Right kidney (tissue), 1 donor: ENCODE measurements around the gene FEV.
"Not testable (repeated sequence)": the region's sequence is repeated elsewhere in the genome, so short reads cannot be mapped to it uniquely, and the experiment has no call there.

Experiments used
- DNase-seq: peaks from one replicate; pipeline ENCODE4 v3.0.0-alpha.2; 2016

Gene FEV

GRCh38 chr2:218975060-218975777, 9.8 kb downstream of the FEV start:
- no peak for DNase-seq

- no peak for DNase-seq
These were observed 14.1 kb downstream of the FEV start for GRCh38 chr2:218970894-218971293.

GRCh38 chr2:218964041-218964771, 20.8 kb downstream of the FEV start:
- no peak for DNase-seq

DNA sequence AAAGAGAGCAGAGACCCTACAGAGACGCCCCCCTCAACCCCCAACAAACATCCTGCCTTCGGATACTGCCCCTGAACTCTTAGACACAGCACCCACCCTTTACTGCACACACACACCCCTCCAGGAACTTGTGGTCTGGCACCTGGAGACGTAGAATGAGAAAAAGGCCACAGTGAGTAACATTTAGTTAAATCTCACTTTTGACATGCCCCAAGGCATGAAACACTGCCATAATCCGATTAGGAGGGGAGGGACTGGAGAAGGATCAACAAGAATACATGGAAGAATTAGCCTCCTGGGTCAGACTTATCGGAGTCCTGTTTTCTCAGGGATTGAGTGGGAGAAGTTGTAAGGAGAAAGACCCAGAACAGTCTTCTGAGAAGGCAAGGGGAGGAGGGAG, 21.4 kb downstream of the FEV start:
- no peak for DNase-seq

GRCh38 chr2:218962859-218963492, 22.0 kb downstream of the FEV start:
- DNase-seq, result peak; percentile 76

GRCh38 chr2:218961651-218962570, 23.1 kb downstream of the FEV start:
- DNase-seq, result peak; percentile 17

GRCh38 chr2:218961229-218961628, 23.8 kb downstream of the FEV start:
- DNase-seq, result no peak

GRCh38 chr2:218960309-218961165, 24.4 kb downstream of the FEV start:
- peak; percentile 32 for DNase-seq

DNA sequence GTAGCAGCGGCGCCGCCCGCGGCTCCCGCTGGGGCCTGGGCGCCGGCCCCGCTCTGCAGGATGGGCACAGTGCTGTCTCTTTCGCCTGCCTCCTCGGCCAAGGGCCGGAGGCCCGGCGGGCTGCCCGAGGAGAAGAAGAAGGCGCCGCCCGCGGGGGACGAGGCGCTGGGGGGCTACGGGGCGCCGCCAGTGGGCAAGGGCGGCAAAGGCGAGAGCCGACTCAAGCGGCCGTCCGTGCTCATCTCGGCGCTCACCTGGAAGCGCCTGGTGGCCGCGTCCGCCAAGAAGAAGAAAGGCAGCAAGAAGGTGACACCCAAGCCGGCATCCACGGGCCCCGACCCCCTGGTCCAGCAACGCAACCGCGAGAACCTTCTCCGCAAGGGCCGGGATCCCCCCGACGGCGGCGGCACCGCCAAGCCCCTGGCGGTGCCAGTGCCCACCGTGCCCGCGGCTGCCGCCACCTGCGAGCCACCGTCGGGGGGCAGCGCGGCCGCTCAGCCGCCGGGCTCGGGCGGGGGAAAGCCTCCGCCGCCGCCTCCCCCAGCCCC, 25.1 kb downstream of the FEV start:
- peak; percentile 60 for DNase-seq

DNA sequence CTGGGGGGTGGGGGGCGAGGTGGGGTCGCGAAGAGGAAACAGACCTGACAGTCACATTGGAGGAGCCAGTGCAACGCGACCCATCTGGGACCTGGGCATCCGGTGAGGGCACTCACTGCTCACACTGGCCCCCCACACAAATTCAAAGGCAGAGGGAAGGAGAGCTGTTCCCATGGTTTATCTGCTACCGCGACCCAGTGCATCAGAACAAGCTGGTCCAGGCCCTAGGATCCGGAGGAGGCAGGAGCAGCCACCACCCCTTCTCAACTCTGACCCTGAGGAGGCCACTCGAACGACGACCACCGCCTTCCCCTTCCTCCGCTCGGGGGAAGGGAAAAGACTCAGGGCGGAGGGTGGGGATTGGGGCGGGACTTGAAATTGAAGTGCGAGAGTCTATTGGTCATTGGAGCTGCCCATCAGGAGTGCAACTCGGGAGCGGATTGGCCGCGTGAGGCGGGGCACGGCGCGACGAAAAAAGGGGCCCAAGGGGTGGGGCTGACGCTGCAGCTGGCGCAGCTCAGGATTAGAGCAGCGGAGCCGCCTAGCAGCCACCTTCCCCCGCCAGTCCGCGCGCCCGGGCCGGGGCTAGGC, 25.7 kb downstream of the FEV start, which contains the start of gene CDK5R2:
Gene CDK5R2, plus strand, starts transcription at position 526 of the 591 bp plus-strand sequence. CDS start 155 bp downstream, outside the sequence.
- peak; percentile 77 for DNase-seq

GRCh38 chr2:218958276-218958675, 26.7 kb downstream of the FEV start:
- DNase-seq, result no peak

DNA sequence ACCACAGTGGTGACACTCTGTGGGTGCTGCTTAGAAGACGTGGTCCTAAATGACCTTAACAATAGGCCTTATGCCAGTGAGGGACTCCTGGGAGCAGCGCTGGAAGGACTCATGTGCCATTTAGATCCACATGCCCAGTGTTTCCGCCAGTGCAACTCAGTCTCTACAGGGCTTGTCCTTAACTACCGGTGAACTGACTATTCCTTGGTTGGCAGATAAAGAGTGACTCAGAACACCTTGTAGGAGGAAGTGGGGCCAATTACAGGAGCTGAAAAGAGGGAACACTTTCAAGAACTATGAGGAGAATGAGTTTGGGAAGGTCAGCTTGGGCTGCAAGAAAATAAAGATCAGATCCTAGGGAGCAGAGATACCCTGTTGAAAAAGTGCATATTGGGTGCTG, 27.3 kb downstream of the FEV start:
- no peak for DNase-seq

- no peak for DNase-seq
These were observed 28.9 kb downstream of the FEV start for GRCh38 chr2:218956039-218956438.

DNA sequence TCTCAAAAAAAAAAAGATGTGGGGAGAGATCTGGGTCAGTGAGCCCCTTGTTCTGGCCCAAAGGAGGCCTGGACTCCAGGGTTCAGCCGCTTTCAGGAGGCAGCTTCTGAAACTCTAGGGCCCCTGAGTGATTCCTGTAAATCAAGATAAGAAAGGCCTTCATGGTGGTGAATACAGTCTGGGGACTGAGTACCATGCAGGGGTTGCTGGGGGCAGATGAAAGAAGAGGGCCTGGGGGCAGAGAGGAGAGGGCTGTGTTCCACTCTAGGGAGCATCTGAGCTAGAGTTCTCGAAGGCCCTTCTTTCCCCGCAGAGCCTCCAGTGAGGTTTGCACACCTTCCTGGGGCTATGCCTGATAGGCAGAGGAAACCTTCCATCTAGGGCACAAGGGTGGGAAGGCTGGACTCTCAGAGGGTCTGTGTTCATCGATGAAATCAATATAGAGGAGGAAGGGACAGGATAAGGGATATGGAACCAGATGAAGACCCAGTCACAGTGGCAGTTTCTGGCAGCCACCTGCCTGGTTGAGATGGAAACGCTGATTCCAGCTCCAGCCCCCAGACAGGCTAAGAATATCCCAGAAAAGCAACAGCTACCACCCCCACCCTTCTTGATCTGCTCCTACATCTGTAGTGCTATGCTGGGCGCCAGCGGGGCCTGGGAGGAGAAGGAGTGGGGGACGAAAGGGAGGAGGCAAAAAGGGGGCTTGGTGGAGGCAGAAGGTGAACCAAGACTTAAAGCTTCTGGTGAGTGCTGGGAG, 30.3 kb downstream of the FEV start:
- DNase-seq, result no peak

DNA sequence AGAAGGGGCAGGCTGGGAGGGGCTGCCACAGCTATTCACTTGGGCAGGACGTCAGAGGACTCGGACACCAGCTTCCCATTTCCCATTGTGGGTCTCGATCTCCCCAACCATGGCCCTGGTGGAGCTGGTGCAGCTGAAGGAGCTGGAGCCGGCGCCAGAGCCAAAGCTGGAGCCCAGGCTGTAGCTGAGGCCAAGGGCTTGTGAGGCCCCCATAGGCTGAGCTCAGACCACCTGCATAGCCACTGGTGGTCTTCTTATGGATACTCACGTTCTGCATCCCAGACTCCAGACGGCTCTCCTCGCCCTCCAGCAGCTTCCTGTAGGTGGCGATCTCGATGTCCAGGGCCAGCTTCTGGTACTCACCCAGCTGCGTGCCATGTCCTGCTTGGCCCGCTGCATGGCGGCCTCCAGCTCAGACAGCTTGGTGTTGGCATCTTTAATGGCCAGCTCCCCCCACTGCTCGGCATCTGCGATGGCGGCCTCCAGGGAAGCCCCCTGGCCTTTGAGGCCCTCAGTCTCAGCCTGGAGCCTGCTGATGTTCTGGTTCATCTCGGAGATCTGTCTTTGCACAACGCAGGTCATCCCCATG, 31.5 kb downstream of the FEV start:
- DNase-seq, result no peak

DNA sequence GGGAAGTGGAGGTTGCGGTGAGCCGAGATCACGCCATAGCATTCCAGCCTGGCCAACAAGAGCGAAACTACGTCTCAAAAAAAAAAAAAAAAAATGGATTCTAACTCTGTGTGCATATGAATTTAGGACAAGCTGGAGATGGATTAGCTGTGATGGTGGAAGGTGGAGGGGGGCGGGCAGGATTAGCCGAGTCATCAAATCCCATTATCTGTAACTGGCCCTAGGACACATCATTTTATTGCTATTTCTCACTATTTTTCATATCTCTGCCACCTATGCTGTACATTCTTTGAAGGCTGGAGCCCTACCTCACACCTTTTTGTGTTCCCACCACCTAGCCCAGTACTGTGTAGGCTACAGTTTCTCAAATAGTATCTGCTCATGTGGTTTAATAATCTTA, 32.8 kb downstream of the FEV start:
- no peak for DNase-seq

- no peak for DNase-seq
These were observed 38.4 kb downstream of the FEV start for GRCh38 chr2:218946621-218947020.

GRCh38 chr2:218944759-218945404, 40.1 kb downstream of the FEV start:
- DNase-seq, result no peak

DNA sequence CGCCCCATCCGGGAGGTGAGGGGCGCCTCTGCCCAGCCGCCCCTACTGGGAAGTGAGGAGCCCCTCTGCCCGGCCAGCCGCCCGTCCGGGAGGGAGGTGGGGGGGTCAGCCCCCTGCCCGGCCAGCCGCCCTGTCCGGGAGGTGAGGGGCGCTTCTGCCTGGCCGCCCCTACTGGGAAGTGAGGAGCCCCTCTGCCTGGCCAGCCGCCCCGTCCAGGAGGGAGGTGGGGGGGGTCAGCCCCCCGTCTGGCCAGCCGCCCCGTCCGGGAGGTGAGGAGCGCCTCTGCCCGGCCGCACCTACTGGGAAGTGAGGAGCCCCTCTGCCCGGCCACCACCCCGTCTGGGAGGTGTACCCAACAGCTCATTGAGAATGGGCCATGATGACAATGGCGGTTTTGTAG, 53.2 kb downstream of the FEV start:
- DNase-seq, result not testable (repeated sequence)
